ENCODE measurements around the gene MTERF2.

Gene MTERF2

DNA sequence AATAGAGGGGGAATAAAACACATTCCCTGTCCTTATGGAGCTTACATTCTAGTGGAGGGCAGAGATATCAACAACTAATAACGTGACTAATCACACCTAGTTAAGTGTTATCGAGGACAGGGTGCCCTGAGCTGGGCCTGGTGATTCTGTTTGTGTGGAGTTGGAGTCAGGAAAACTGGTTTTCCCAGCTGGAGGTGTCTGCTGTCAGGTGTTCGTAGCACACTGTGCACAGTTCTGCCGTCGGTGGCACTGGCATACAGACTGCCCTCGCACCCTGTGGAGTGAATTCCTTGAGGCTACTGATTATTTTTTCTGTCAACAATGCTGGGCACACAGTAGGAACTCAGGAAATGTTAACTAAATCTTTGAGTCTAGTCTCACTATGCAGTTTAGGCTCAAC is 900 bp upstream of the MTERF2 start:
- no peak for DNase-seq

DNA sequence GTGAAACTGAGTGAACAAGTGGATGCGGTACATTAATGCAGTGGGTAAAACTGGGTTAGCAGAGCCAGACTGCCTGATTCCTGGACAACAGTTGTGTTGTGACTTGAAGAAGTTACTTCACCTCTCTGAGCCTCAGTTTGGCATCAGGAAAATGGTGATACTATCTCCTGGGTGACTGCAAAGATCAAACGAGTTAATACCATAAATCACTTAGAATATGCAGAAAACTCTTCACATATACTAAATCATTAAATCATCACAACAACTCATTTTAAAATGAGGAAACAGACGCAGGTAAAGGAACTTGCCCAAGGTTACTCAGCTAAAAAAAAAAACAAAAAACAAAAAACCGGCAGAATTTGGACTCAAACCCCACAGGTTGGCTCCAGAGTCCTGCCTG is 811 bp downstream of the MTERF2 start:
- DNase-seq = no peak

DNA sequence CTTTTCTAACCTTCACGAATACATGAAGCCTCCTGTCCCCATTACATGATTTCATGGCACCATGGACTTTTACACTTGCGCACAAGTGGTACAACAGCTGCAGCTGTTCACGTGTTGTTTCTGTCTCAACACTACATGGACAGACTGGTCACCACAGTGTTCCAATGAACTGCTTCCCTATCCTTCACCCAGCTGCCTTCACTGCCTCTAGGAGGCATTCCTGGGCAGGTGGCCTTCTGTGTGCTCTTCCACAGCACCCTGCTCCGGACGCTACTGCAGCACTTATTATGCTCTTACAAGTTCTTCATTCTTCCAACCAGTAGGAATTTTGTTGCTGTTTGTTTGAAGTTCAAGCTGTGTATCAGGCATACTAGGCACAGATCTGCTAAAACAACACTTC is 1.5 kb downstream of the MTERF2 start:
- no peak for DNase-seq

- DNase-seq = no peak
Measured at GRCh38 chr12:106984588-106985137, 2.3 kb downstream of the MTERF2 start.

GRCh38 chr12:106982229-106982628 is 4.7 kb downstream of the MTERF2 start:
- DNase-seq = no peak

- DNase-seq = no peak
Measured at GRCh38 chr12:106981788-106982187, 5.2 kb downstream of the MTERF2 start.

DNA sequence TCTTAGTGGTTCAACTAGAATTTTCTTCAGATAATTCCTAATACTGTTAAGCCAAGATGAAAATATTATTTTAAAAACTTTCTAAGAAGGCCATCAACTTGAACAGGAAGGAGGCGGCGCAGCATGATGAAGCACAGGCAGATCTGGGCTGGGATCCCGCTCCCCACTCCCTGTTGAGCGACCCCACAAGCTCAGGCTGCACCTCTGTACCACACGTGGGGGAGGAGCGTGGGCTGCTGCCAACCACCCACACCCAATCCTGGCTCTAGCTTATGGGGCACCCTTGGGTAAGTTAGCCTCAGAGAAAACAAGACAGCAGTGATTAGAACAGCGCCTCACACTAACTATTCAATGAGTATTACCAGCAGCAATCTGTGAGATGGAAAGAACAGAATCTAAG is 6.0 kb downstream of the MTERF2 start:
- no peak for DNase-seq

- no peak for DNase-seq
Measured at GRCh38 chr12:106978035-106978800, 8.7 kb downstream of the MTERF2 start.

DNA sequence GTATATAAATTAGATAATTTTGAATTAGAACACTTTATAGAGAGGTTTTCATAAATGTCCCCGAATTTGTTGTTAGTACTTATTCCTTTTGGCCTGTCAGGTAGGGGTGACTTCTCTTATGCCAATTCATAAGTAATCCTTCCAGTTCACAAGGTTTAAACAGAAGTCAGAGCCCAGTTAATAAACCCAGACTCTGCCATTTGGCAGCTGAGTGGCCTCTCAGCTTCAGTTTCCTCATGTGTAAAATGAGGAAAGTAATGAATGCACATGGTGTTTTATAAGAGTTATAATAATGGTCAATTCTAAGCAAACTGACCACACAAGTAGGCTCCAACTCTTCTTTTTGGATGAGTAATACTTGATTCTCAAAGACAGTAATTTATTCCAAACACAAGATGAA is 10.3 kb downstream of the MTERF2 start:
- no peak for DNase-seq

- DNase-seq = no peak
Measured at GRCh38 chr12:106975993-106976658, 10.8 kb downstream of the MTERF2 start.

DNA sequence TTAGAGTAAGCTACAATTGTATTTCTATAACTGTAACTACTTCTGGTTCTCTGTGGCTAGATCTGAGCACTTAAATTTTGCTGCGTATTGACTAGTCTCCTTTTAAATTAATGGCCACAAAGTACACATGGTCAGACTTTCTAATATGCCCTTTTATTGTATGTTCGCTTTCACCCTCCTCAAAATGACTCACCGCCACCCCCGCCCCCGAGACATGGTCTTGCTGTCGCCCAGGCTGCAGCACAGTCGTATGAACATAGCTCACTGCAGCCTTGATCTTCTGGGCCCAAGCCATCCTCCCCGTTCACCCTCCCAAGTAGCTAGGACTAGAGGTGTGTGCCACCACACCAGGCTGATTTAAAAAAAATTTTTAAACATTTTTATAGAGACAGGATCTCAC is 11.8 kb downstream of the MTERF2 start:
- DNase-seq = no peak

GRCh38 chr12:106974511-106974910 is 12.4 kb downstream of the MTERF2 start:
- DNase-seq = no peak

DNA sequence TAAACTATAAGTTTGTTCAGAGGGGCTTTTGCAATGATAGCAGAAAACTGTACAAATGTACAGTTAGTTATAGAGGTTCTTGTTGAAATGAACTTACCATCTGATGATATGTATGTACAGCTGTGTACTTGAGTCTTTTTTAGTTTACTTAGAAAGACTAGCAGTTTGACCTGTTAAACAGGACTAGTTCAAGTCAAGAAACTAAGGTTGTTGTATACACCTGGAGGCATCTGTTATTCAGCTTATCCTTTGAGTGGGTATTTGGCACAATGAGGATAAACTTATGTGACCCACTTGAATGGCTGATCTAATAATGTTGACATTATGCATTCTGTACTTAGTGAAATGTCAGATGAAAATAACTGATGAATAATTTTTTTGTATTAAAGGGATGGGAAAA is 13.4 kb downstream of the MTERF2 start:
- DNase-seq = no peak

- DNase-seq = no peak
Measured at GRCh38 chr12:106971065-106971464, 15.9 kb downstream of the MTERF2 start.

DNA sequence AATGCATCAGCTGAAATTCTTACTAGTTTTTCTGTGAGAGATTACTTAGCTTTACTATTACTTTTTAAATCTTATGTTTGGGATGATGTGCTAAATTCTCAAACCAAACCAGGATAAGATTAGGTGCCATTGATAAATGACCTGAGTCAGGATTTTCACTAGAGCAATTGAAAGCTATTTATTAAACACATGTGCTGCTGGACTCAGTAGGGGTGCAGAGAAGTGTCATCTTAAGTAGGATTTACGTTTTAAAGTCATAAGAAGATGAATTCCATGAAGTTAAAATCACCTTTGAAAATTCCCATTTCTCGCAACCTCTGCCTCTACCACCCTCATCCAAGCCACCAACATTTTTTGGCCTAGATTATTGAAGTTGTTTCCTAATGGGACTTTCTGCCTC is 22.4 kb downstream of the MTERF2 start:
- no peak for DNase-seq

DNA sequence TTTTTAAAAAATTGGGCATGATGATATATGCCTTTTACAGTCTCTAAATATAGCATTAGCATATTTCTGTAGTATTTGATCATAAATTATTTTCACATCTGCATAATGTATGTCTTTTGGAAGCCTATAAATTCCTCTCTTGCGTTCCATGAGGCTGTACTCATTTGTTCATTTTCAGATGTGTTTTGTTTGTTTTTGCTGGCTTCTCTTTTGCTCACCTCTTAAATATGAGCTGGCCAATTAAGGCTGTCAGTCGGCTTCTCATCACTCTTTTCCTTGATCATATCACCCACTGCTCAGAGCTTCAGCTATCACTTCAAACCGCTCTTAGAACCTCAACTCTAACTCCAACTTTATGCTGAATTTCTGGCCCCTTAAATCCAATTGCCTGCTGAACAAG is 24.7 kb downstream of the MTERF2 start:
- DNase-seq = no peak

DNA sequence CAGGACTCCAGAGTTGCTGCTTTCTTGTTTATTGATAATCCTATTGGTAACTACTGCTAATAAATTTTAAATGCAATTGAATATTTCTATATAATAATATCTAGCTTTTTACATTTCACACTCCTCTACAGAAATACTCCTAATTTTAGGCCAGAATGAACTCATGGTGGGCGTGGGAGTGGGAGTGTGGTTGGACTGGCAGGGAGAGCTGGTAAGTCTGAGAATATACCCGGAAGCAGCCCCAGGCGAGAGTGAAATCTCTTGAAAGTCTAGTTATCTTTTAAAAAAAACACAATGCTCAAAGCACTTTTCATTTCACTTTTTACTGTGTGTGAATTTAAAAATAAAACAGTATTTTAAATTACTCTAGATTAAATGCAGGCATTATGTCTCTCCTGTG is 26.5 kb downstream of the MTERF2 start:
- DNase-seq = no peak

- DNase-seq = no peak
Measured at GRCh38 chr12:106957583-106957982, 29.4 kb downstream of the MTERF2 start.

- DNase-seq = peak; percentile 45
Measured at GRCh38 chr12:106956048-106956578, 30.8 kb downstream of the MTERF2 start.

DNA sequence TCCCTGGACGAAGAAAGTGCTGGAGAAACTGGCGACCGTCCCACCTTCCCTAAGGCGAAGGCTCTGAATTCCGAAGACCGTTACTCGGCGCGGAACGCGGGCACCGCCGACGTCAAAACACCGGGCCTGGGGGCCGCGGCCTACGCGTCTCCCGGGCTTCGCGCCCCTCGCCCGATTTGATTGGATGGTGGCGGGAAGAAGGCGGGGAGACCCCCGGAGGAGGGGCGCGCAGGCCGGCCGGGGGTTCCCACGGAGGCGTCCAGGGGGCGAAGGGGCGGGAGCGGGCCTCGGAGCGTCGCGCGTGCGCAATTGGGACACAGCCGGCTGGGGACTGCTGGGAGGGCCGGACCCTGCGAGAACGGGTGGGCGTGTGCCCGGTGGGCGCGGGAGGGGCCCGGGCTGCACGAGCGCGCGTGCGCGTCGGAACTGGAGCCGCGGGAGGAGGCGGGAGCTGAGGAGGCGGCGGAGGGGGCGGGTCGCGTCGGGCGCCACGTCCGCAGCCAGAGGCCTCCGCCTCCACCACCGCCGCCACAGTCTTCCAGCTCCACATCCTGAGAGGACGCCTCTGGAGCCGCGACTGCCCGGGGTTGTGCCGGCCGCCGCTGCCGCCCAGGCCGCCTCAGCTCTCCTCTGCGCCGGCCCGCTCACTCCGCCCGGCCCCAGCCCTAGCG is 31.4 kb downstream of the MTERF2 start, which contains the start of gene TMEM263:
Gene TMEM263 (plus strand): TSS at position 531 of the 671 bp plus-strand sequence. CDS start 11,210 bp downstream, outside the sequence.
- DNase-seq = peak; percentile 93

DNA sequence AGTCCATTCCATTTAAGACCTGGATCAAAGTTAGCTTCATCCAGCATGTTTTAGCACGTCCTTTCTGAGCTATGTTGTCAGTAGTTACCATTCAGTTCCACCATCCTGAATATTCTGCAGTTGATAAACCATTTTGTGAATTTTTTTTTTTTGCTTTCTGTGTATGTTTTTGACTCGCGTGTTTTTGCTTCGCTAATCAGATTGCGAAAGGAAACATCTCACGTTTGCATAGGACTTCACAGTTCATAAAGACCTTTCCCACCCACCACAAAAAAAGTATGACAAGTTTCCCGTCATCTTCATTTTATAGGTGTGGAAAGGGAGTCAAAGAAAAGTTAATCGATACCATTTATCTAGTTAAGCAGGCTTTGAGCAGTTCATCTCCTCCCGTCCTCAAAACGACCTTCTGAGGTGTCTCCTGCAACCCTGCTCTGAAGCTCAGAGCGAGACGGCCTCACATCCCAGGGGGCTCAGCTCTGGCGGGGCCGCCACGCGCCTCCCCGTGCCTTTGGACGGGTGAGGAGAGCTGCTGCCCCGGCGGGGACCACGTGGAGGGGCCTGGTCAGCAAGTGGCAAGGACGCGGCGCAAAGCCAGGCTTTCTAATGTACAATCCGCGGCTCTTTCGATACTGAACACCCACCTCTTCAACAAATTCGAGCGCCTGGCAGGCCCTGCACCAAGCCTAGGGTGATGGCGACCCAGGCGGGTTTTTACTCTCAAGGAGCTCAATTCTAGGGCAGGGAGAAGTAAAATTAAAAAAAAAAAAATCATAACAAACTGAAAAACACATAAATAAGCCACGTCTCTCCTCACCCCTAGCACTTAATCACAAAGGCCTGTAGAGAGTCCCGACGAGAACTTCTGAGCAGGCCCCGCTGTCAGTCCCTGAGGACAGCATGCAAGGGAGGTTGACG is 32.2 kb downstream of the MTERF2 start:
- no peak for DNase-seq
